ENCODE results near the gene CARD10.

Gene CARD10

DNA sequence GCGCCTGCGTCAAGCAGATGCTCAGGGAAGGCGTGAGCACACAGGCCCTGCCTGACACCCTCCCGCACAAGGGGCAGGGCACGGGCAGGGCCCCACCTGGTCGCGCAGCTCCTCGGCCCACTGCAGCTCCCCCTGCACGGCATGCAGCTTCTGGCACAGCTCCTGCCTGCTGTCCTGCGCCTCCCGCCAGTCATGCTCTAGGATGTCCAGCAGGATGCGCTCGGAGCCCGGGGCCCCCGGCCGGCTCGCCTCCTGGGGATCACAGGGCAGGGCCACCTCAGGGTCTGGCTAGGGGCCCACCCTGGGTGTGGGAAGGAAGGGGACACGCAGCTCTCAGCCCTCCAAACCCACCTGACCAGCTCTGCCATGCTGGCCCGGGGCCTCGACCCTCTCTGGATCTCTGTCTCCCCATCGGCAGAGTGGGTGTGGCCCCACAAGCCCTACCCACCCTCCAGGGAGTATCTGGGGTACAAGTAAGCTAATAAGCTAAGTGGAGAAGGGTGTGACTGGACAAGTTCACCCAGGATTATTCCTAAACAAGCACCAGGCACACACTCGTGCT is 10.7 kb downstream of the CARD10 start:
- no peak for DNase-seq (ENCODE audit: low read depth)
- H3K4me3 ChIP-seq (ENCODE audit: control insufficient read depth, low read depth, low read length), result no peak overlapping the region
- TF ChIP-seq, protein P1, sequence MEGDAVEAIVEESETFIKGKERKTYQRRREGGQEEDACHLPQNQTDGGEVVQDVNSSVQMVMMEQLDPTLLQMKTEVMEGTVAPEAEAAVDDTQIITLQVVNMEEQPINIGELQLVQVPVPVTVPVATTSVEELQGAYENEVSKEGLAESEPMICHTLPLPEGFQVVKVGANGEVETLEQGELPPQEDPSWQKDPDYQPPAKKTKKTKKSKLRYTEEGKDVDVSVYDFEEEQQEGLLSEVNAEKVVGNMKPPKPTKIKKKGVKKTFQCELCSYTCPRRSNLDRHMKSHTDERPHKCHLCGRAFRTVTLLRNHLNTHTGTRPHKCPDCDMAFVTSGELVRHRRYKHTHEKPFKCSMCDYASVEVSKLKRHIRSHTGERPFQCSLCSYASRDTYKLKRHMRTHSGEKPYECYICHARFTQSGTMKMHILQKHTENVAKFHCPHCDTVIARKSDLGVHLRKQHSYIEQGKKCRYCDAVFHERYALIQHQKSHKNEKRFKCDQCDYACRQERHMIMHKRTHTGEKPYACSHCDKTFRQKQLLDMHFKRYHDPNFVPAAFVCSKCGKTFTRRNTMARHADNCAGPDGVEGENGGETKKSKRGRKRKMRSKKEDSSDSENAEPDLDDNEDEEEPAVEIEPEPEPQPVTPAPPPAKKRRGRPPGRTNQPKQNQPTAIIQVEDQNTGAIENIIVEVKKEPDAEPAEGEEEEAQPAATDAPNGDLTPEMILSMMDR (IDR thresholded peaks at IDR 0.05; ENCODE audit: control insufficient read depth, insufficient read depth, low read depth, low read length, missing control alignments), result no peak

DNA sequence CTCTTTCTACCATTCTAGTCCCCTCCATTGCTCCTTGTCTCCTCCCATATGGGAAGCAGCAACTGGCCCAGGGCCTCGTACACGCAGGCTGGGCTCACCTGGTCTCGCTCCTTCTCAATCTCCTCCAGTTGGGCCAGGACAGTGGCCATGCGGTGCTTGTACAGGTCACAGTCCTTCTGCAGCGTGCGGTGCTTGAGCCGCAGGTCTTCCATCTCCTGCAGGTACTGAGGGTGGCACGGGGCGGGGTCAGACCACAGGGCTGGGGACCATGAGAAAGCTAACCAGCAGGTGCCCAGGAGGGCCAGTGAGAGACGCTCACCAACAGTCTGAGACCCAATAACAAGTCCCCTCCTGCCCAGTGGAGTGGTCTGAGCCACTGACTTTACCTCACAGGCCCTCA is 11.5 kb downstream of the CARD10 start:
- no peak for DNase-seq (ENCODE audit: low read depth)
- no peak overlapping the region for H3K4me3 ChIP-seq (ENCODE audit: control insufficient read depth, low read depth, low read length)
- TF ChIP-seq, protein P1 (IDR thresholded peaks at IDR 0.05; ENCODE audit: control insufficient read depth, insufficient read depth, low read depth, low read length, missing control alignments), result no peak

DNA sequence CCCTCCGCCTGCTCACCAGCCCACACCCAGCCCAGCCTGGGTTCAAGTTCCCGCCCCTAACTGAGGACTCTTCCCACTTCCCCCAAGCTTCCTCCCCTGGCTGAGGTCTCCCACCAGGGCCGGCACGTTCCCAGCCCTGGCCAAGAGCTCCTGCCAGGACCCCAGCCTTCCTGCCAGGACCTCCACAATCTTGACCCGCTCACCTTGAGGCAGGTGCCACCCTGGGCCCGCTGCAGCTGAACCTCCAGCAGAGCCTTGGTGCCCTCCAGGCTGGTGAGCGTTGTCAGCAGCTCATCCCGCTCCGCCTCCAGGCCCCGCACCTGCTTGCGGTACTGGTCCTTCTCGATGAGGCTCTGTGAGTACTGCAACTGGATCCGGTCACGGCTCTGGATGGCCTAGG is 13.2 kb downstream of the CARD10 start:
- TF ChIP-seq, protein P1 (IDR thresholded peaks at IDR 0.05; ENCODE audit: control insufficient read depth, insufficient read depth, low read depth, low read length, missing control alignments), result no peak
- DNase-seq (ENCODE audit: low read depth), result no peak
- no peak overlapping the region for H3K4me3 ChIP-seq (ENCODE audit: control insufficient read depth, low read depth, low read length)

DNA sequence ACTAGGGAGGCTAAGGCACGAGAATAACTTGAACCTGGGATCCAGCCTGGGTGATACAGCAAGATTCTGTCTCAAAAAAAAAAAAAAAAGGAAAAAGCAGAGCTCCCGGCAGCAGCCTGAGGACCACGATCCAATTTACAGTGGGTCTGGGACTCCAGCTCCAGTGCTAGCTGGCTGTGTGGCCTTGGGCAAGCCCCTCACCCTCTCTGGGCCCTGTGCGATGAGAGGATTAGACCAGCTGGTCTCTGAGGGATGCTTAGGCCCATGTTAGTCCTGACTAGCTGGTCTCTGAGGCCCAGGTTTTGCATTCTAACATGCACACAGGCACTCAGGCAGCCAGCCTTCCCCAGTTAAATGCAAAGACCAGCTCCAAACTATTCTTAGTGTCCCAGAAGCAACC is 13.7 kb downstream of the CARD10 start:
- DNase-seq (ENCODE audit: low read depth), result no peak
- H3K4me3 ChIP-seq (ENCODE audit: control insufficient read depth, low read depth, low read length), result no peak overlapping the region
- TF ChIP-seq, protein P1 (IDR thresholded peaks at IDR 0.05; ENCODE audit: control insufficient read depth, insufficient read depth, low read depth, low read length, missing control alignments), result no peak

DNA sequence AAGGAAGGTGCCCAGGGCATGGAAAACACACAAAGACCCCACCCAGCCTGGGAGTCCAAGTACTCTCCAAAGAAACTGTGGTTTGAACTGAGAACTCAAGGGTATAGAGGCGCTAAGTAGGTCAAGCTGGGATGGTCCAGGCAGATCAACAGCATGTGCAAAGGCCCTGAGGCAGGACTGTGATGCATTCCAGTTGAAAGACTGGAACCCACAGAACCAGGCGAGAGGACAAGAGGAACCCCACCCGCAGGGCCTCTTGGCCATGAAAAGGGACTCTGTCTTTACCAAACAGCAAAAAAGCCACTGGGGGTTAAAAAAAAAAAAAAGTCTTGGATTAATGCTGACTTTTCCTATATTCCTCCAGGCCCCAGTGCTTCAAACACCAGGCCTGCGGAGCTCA is 14.3 kb downstream of the CARD10 start:
- no peak overlapping the region for H3K4me3 ChIP-seq (ENCODE audit: control insufficient read depth, low read depth, low read length)
- DNase-seq (ENCODE audit: low read depth), result no peak
- TF ChIP-seq, protein P1 (IDR thresholded peaks at IDR 0.05; ENCODE audit: control insufficient read depth, insufficient read depth, low read depth, low read length, missing control alignments), result no peak

DNA sequence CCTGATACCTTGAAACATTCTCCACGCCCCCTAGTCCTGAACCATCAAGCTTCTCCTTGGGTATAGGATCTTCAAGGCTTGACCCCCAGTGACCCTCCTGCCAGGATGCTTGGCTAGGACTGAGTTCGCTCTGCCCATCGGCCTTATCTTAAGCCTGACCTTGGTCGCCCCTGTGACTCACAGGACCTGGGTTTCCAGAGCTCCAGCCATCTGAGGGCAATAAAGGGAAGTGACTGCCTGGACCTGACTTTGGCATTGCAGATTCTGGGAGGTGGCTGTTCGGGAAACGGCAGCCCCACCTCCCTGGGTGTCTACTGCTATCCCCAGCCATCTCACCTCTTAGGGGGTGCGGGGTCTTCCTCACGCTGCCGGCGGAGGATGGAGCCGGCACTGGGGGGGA is 15.4 kb downstream of the CARD10 start:
- TF ChIP-seq, protein P1 (IDR thresholded peaks at IDR 0.05; ENCODE audit: control insufficient read depth, insufficient read depth, low read depth, low read length, missing control alignments), result no peak
- H3K4me3 ChIP-seq (ENCODE audit: control insufficient read depth, low read depth, low read length), result no peak overlapping the region
- DNase-seq (ENCODE audit: low read depth), result no peak
